Measurements from ENCODE around the gene TANGO2.

GRCh38 chr22:20107951-20108756 is 87.2 kb downstream of the TANGO2 start:
- TF ChIP-seq CTCF (IDR thresholded peaks at IDR 0.05) (no peak), POLR2A (IDR thresholded peaks at IDR 0.05) (no peak)
